ENCODE results near the gene FXYD2. TPM values are rescaled to one million over a fixed set of nuclear protein-coding genes. Genes with fewer than 3 reads are reported as not detected.
A peak's percentile ranks its signal among the peaks of the same experiment; 100 is the strongest.

Gene FXYD2
- total RNA-seq, 1 donor from 2014 or later, result 40.8 TPM

GRCh38 chr11:117860139-117860538 lies 35.6 kb upstream of the FXYD2 start:
- H3K36me3 Mint-ChIP-seq, result peaks cover 10% of the 10 kb centered on the region
- no peak overlapping the region for H3K27ac Mint-ChIP-seq
- TF ChIP-seq CTCF (conservative IDR thresholded peaks at IDR 0.05), result no peak
- H3K9me3 Mint-ChIP-seq, result no peaks in the 10 kb centered on the region
- no peaks in the 10 kb centered on the region for H3K27me3 Mint-ChIP-seq
- H3K4me1 Mint-ChIP-seq (ENCODE audit: unreplicated experiment), result peaks cover 27% of the 10 kb centered on the region
- DNase-seq (ENCODE audit: extremely low spot score, unreplicated experiment), result no peak
- H3K4me3 Mint-ChIP-seq, result no peak overlapping the region

- Mint-ChIP-seq H3K36me3 (peaks cover 7% of the 10 kb centered on the region), H3K4me1 (ENCODE audit: unreplicated experiment) (peaks cover 27% of the 10 kb centered on the region), H3K4me3 (no peak overlapping the region), H3K9me3 (no peaks in the 10 kb centered on the region), H3K27me3 (no peaks in the 10 kb centered on the region), H3K27ac (no peak overlapping the region)
- no peak for TF ChIP-seq CTCF (conservative IDR thresholded peaks at IDR 0.05)
- no peak for DNase-seq (ENCODE audit: extremely low spot score, unreplicated experiment)
Observed at GRCh38 chr11:117859488-117860112, 35.1 kb upstream of the FXYD2 start.

- peaks cover 4% of the 10 kb centered on the region for H3K36me3 Mint-ChIP-seq
- no peaks in the 10 kb centered on the region for H3K27me3 Mint-ChIP-seq
- H3K27ac Mint-ChIP-seq, result no peak overlapping the region
- no peak for DNase-seq (ENCODE audit: extremely low spot score, unreplicated experiment)
- no peaks in the 10 kb centered on the region for H3K9me3 Mint-ChIP-seq
- peaks cover 27% of the 10 kb centered on the region for H3K4me1 Mint-ChIP-seq (ENCODE audit: unreplicated experiment)
- no peak for TF ChIP-seq CTCF (conservative IDR thresholded peaks at IDR 0.05)
- no peak overlapping the region for H3K4me3 Mint-ChIP-seq
Observed at GRCh38 chr11:117859061-117859460, 34.5 kb upstream of the FXYD2 start.

- Mint-ChIP-seq H3K36me3 (peaks cover 8% of the 10 kb centered on the region), H3K27ac (no peak overlapping the region), H3K4me3 (no peak overlapping the region), H3K27me3 (no peaks in the 10 kb centered on the region), H3K4me1 (ENCODE audit: unreplicated experiment) (peaks cover 20% of the 10 kb centered on the region), H3K9me3 (peaks cover under 1% of the 10 kb centered on the region)
- TF ChIP-seq CTCF (conservative IDR thresholded peaks at IDR 0.05), result no peak
- DNase-seq (ENCODE audit: extremely low spot score, unreplicated experiment), result peak; percentile 39
Observed at GRCh38 chr11:117857734-117858414, 33.3 kb upstream of the FXYD2 start.

GRCh38 chr11:117855912-117856651 lies 31.5 kb upstream of the FXYD2 start:
- peaks cover 7% of the 10 kb centered on the region for H3K9me3 Mint-ChIP-seq
- no peaks in the 10 kb centered on the region for H3K27me3 Mint-ChIP-seq
- H3K4me3 Mint-ChIP-seq, result no peak overlapping the region
- H3K27ac Mint-ChIP-seq, result no peak overlapping the region
- DNase-seq (ENCODE audit: extremely low spot score, unreplicated experiment), result peak; percentile 64
- TF ChIP-seq CTCF (conservative IDR thresholded peaks at IDR 0.05), result no peak
- peaks cover 18% of the 10 kb centered on the region for H3K4me1 Mint-ChIP-seq (ENCODE audit: unreplicated experiment)
- H3K36me3 Mint-ChIP-seq, result peaks cover 20% of the 10 kb centered on the region
